ENCODE results near the gene LRBA. TPM values are rescaled to one million over a fixed set of nuclear protein-coding genes. Genes with fewer than 3 reads are reported as not detected.

LRBA gene
- total and polyA plus RNA-seq, 4 experiments from 2014 or later: 17.1 to 64.5 (median 45.4) TPM

GRCh38 chr4:150423503-150423902, 591.6 kb downstream of the LRBA start:
- intact Hi-C loops (cut with micrococcal nuclease): no loop called here
- ChIA-PET CTCF (ENCODE audit: partially characterized antibody) (no interaction called here), POLR2A (ENCODE audit: partially characterized antibody) (no interaction called here)
- H3K27ac ChIP-seq (ENCODE audit: low read depth, low read length): no peak overlapping the region
- peaks cover 0 to 2% (median 0%) of the 10 kb centered on the region in 8 donors for H3K9me3 Mint-ChIP-seq
- H3K27me3 ChIP-seq (ENCODE audit: insufficient read depth, low read length): no peaks in the 10 kb centered on the region
- no peak overlapping the region for H3K4me3 Mint-ChIP-seq
- H3K36me3 Mint-ChIP-seq: peaks cover 13 to 26% of the 10 kb centered on the region in 2 donors
- no peaks in the 10 kb centered on the region for H3K4me1 ChIP-seq (ENCODE audit: insufficient read depth, low read length)
- no peak overlapping the region for H3K4me3 ChIP-seq (ENCODE audit: low read length in 2 of 2)
- no peaks in the 10 kb centered on the region for H3K9me3 ChIP-seq (ENCODE audit: control insufficient read depth in 1 of 2, low read length in 2 of 2)
- no peaks in the 10 kb centered on the region for H3K27me3 Mint-ChIP-seq
- H3K27ac Mint-ChIP-seq: peak overlapping the region in 1 of 7 donors; percentile 18
- no peaks in the 10 kb centered on the region for H3K36me3 ChIP-seq (ENCODE audit: insufficient read depth, low read length)
- no peak for DNase-seq
- no peaks in the 10 kb centered on the region for H3K4me1 Mint-ChIP-seq

GRCh38 chr4:150423074-150423473, 592.0 kb downstream of the LRBA start:
- Mint-ChIP-seq H3K27me3 (no peaks in the 10 kb centered on the region), H3K4me1 (no peaks in the 10 kb centered on the region), H3K27ac (peak overlapping the region in 1 of 7 donors; percentile 18), H3K4me3 (no peak overlapping the region), H3K9me3 (peaks cover 0 to 2% (median 0%) of the 10 kb centered on the region in 8 donors), H3K36me3 (peaks cover 13 to 28% of the 10 kb centered on the region in 2 donors)
- no peak for DNase-seq
- Histone ChIP-seq H3K27me3 (ENCODE audit: insufficient read depth, low read length) (no peaks in the 10 kb centered on the region), H3K27ac (ENCODE audit: low read depth, low read length) (no peak overlapping the region), H3K4me3 (ENCODE audit: low read length in 2 of 2) (no peak overlapping the region), H3K36me3 (ENCODE audit: insufficient read depth, low read length) (no peaks in the 10 kb centered on the region), H3K4me1 (ENCODE audit: insufficient read depth, low read length) (no peaks in the 10 kb centered on the region), H3K9me3 (ENCODE audit: control insufficient read depth in 1 of 2, low read length in 2 of 2) (no peaks in the 10 kb centered on the region)
- CTCF ChIA-PET (ENCODE audit: partially characterized antibody): no interaction called here
- intact Hi-C loops (cut with micrococcal nuclease): no loop called here
- POLR2A ChIA-PET (ENCODE audit: partially characterized antibody): no interaction called here

- Mint-ChIP-seq H3K9me3 (peaks cover 0 to 2% (median 0%) of the 10 kb centered on the region in 8 donors), H3K4me3 (no peak overlapping the region), H3K27ac (peak overlapping the region in 1 of 7 donors; percentile 42), H3K27me3 (no peaks in the 10 kb centered on the region), H3K4me1 (no peaks in the 10 kb centered on the region), H3K36me3 (peaks cover 13 to 28% of the 10 kb centered on the region in 2 donors)
- no peaks in the 10 kb centered on the region for H3K4me1 ChIP-seq (ENCODE audit: insufficient read depth, low read length)
- intact Hi-C loops (cut with micrococcal nuclease): no loop called here
- no peak overlapping the region for H3K27ac ChIP-seq (ENCODE audit: low read depth, low read length)
- H3K9me3 ChIP-seq (ENCODE audit: control insufficient read depth in 1 of 2, low read length in 2 of 2): no peaks in the 10 kb centered on the region
- no peak overlapping the region for H3K4me3 ChIP-seq (ENCODE audit: low read length in 2 of 2)
- CTCF ChIA-PET (ENCODE audit: partially characterized antibody): no interaction called here
- POLR2A ChIA-PET (ENCODE audit: partially characterized antibody): no interaction called here
- H3K27me3 ChIP-seq (ENCODE audit: insufficient read depth, low read length): no peaks in the 10 kb centered on the region
- DNase-seq: no peak
- H3K36me3 ChIP-seq (ENCODE audit: insufficient read depth, low read length): no peaks in the 10 kb centered on the region
These were observed 593.5 kb downstream of the LRBA start for GRCh38 chr4:150421612-150422011.

GRCh38 chr4:150419939-150420338, 595.1 kb downstream of the LRBA start:
- CTCF ChIA-PET (ENCODE audit: partially characterized antibody): no interaction called here
- H3K9me3 Mint-ChIP-seq: peaks cover 0 to 2% (median 0%) of the 10 kb centered on the region in 8 donors
- Histone ChIP-seq H3K4me3 (ENCODE audit: low read length in 2 of 2) (no peak overlapping the region), H3K27me3 (ENCODE audit: insufficient read depth, low read length) (no peaks in the 10 kb centered on the region), H3K27ac (ENCODE audit: low read depth, low read length) (no peak overlapping the region), H3K9me3 (ENCODE audit: control insufficient read depth in 1 of 2, low read length in 2 of 2) (no peaks in the 10 kb centered on the region), H3K4me1 (ENCODE audit: insufficient read depth, low read length) (no peaks in the 10 kb centered on the region), H3K36me3 (ENCODE audit: insufficient read depth, low read length) (no peaks in the 10 kb centered on the region)
- no peaks in the 10 kb centered on the region for H3K27me3 Mint-ChIP-seq
- POLR2A ChIA-PET (ENCODE audit: partially characterized antibody): no interaction called here
- peaks cover 0 to 1% (median 0%) of the 10 kb centered on the region in 4 donors for H3K4me1 Mint-ChIP-seq
- H3K36me3 Mint-ChIP-seq: peaks cover 19 to 37% of the 10 kb centered on the region in 2 donors
- intact Hi-C loops (cut with micrococcal nuclease): no loop called here
- no peak overlapping the region for H3K27ac Mint-ChIP-seq
- no peak for DNase-seq
- H3K4me3 Mint-ChIP-seq: no peak overlapping the region

GRCh38 chr4:150418757-150419410, 596.2 kb downstream of the LRBA start:
- Mint-ChIP-seq H3K27me3 (no peaks in the 10 kb centered on the region), H3K36me3 (peaks cover 21 to 42% of the 10 kb centered on the region in 2 donors), H3K9me3 (peaks cover 0 to 2% (median 0%) of the 10 kb centered on the region in 8 donors), H3K27ac (peak overlapping the region in 2 of 7 donors; percentile 55 to 73), H3K4me3 (no peak overlapping the region), H3K4me1 (peaks cover 0 to 1% (median 0%) of the 10 kb centered on the region in 4 donors)
- H3K27me3 ChIP-seq (ENCODE audit: insufficient read depth, low read length): no peaks in the 10 kb centered on the region
- H3K27ac ChIP-seq (ENCODE audit: low read depth, low read length): no peak overlapping the region
- ChIA-PET POLR2A (ENCODE audit: partially characterized antibody) (no interaction called here), CTCF (ENCODE audit: partially characterized antibody) (no interaction called here)
- H3K9me3 ChIP-seq (ENCODE audit: control insufficient read depth in 1 of 2, low read length in 2 of 2): no peaks in the 10 kb centered on the region
- no peaks in the 10 kb centered on the region for H3K36me3 ChIP-seq (ENCODE audit: insufficient read depth, low read length)
- no peak overlapping the region for H3K4me3 ChIP-seq (ENCODE audit: low read length in 2 of 2)
- intact Hi-C loops (cut with micrococcal nuclease): no loop called here
- H3K4me1 ChIP-seq (ENCODE audit: insufficient read depth, low read length): no peaks in the 10 kb centered on the region
- no peak for DNase-seq

- H3K27me3 ChIP-seq (ENCODE audit: insufficient read depth, low read length): no peaks in the 10 kb centered on the region
- POLR2A ChIA-PET (ENCODE audit: partially characterized antibody): no interaction called here
- H3K27ac ChIP-seq (ENCODE audit: low read depth, low read length): no peak overlapping the region
- Mint-ChIP-seq H3K27me3 (no peaks in the 10 kb centered on the region), H3K27ac (peak overlapping the region in 1 of 7 donors; percentile 25), H3K4me1 (peaks cover 0 to 1% (median 0%) of the 10 kb centered on the region in 4 donors), H3K9me3 (peaks cover 0 to 2% (median 0%) of the 10 kb centered on the region in 8 donors), H3K36me3 (peaks cover 22 to 41% of the 10 kb centered on the region in 2 donors), H3K4me3 (no peak overlapping the region)
- DNase-seq: no peak
- CTCF ChIA-PET (ENCODE audit: partially characterized antibody): no interaction called here
- no peak overlapping the region for H3K4me3 ChIP-seq (ENCODE audit: low read length in 2 of 2)
- intact Hi-C loops (cut with micrococcal nuclease): no loop called here
- H3K9me3 ChIP-seq (ENCODE audit: control insufficient read depth in 1 of 2, low read length in 2 of 2): no peaks in the 10 kb centered on the region
- H3K4me1 ChIP-seq (ENCODE audit: insufficient read depth, low read length): no peaks in the 10 kb centered on the region
- no peaks in the 10 kb centered on the region for H3K36me3 ChIP-seq (ENCODE audit: insufficient read depth, low read length)
These were observed 599.9 kb downstream of the LRBA start for GRCh38 chr4:150415213-150415612.

- intact Hi-C loops (cut with micrococcal nuclease): no loop called here
- Mint-ChIP-seq H3K27ac (no peak overlapping the region), H3K27me3 (no peaks in the 10 kb centered on the region), H3K36me3 (peaks cover 30 to 57% of the 10 kb centered on the region in 2 donors), H3K4me1 (peaks cover 0 to 1% (median 0%) of the 10 kb centered on the region in 4 donors), H3K9me3 (peaks cover 0 to 2% (median 0%) of the 10 kb centered on the region in 8 donors), H3K4me3 (no peak overlapping the region)
- Histone ChIP-seq H3K4me3 (ENCODE audit: low read length in 2 of 2) (no peak overlapping the region), H3K27ac (ENCODE audit: low read depth, low read length) (no peak overlapping the region), H3K9me3 (ENCODE audit: control insufficient read depth in 1 of 2, low read length in 2 of 2) (no peaks in the 10 kb centered on the region), H3K36me3 (ENCODE audit: insufficient read depth, low read length) (no peaks in the 10 kb centered on the region), H3K27me3 (ENCODE audit: insufficient read depth, low read length) (no peaks in the 10 kb centered on the region), H3K4me1 (ENCODE audit: insufficient read depth, low read length) (no peaks in the 10 kb centered on the region)
- ChIA-PET CTCF (ENCODE audit: partially characterized antibody) (no interaction called here), POLR2A (ENCODE audit: partially characterized antibody) (no interaction called here)
- DNase-seq: no peak
These were observed 603.6 kb downstream of the LRBA start for GRCh38 chr4:150411520-150411919.
